Activated T-helper 1 cell treated with Interleukin-2 at 50 U/mL for 16 hours (primary cell): ENCODE data around the gene TXK.
A peak's percentile ranks its signal among the peaks of the same experiment; 100 is the strongest.

Source experiments
- DNase-seq: peaks from one replicate; pipeline ENCODE4 v3.0.0-alpha.2; 2020; ENCODE audit warnings: low read depth

Gene TXK

DNA sequence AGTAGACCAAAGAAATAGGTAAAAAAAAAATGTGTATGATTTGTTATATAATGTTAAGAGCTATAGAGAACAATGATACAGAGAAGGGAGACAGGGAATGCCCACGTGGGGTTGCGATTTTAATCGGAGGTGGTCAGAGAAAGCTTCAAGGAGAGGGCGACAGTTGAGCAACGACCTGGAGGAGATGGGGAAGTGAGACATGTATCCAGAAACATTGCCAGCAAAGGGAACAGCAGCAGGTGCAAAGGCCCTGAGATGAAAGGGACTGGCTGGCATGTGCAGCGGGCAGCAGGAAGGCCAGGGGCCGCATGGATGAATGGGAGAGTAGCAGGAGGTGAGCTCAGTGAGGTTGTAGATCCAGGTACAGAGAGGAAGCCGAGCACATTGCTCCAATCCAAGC lies 84.6 kb downstream of the TXK start:
- no peak for DNase-seq

GRCh38 chr4:48047896-48048295 lies 86.2 kb downstream of the TXK start:
- no peak for DNase-seq

DNA sequence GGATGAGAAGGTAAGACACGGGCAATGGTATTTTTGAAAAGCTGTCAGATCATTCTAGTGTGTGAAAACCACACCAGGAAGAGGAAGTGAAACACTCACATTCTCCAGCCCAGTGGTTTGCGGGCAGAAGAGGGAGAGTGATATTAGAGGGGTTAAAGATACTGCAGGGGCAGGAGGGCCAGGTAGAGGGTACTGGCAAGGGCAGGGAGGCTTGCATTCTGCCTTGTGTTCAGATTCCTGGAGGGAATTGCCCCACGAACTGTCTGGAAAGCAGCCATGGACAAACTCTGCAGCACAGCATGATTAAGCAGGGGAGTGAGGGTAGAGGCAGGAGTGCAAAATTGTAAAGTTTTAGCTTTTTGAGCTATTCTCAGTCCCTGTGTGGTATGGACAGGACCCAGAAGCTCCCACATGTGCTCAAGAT lies 86.6 kb downstream of the TXK start:
- peak; percentile 24 for DNase-seq

GRCh38 chr4:48046059-48046458 lies 88.0 kb downstream of the TXK start:
- no peak for DNase-seq

DNA sequence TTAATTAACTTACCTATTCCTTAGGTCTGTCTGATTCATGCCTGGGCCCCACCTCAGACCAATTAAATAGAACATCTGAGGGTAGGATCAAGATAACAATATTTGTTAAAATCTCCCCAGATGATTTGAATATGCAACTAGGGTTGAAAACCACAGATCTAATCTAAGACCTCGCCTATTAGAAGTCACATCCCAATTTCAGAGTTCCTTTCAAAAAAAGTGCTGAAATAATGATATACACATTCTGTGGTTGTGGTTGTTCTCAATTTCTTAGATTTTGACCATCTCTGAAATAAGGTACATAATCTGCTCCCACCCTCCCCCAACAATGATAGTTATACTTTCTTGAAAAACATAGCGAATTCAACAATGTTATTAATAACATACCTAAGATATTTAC lies 89.8 kb downstream of the TXK start:
- DNase-seq: no peak

DNA sequence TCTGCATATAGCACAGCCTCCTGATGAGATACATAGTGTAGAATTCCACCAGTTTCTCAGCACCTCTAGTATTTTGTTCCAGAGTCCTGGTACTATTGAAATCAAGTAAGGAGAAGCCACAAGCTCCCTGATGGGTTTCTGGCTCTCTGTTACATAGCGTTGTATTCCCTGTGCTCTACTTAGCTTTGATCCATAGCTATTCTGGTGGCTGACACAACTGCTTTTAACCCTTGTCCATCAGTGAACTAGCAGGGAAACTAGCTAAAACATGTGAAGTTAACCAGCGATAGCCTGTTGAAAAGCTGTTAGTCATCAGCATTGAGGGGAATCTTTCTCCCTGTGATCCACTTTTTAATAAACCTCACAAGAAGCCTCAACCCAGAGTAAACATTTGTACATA lies 90.5 kb downstream of the TXK start:
- no peak for DNase-seq

DNA sequence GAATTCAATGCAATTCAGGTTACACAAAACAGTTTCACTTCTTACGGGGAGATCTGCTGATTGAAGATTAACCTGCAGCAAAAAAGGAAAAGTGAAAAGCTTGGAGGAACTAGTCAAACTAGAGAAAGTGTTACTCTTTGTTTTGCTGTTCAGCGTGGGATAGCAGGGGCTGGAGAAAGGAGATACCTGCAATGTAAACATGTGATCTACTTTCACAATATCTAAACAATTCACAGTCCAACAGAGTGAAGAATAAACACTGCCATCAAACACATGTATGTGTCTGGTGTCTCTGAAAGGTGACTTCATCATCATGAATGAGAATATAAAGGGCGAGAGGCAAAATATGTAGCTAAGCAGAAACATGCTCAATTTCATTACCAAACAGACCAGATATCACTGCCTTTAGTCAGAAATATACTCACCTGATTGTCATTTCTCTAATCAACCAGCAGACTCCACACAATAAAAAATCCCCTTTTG lies 91.0 kb downstream of the TXK start:
- DNase-seq: no peak

DNA sequence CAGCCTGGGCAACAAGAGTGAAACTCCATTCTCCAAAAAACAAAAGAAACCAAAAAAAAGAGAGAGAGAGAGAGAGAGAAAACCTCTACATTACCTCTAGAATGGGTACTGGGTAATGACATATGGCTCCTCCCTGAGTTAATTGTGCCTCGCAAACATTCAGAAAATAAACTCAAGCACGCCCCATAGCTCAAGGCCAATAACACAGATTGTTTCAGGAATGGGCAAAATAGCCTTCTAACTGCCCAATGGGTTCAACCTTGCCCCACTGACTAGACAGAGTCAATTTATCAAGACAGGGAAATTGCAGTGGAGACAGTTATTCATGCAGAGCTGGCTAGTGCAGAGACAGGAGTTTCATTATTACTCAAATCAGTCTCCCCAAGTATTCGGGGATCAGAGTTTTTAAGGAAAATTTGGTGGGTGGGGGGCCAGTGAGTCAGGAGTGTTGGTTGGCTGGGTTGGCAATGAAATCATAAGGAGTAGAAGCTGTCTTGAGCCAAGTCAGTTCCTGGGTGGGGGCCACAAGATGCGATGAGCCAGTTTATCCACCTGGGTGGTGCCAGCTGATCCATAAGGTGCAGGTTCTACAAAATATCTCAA lies 92.4 kb downstream of the TXK start:
- DNase-seq: no peak

DNA sequence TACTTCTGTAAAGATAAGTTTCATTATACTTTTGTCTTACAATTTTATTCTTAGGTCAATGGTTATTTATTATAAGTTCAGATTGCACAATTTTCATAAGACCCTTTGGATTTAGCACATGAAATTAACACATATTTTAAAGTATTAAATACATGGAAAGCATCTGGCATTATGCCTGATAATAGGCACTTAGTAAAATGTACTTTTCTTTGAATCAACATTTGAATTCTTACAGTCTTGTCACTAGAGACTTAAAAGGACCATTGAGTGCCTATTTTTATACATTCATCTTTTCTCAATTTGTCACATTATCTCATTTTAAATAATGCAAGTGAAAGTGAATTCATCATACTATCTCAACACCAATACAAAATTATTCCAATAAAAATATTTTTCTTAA lies 94.5 kb downstream of the TXK start:
- DNase-seq: no peak

DNA sequence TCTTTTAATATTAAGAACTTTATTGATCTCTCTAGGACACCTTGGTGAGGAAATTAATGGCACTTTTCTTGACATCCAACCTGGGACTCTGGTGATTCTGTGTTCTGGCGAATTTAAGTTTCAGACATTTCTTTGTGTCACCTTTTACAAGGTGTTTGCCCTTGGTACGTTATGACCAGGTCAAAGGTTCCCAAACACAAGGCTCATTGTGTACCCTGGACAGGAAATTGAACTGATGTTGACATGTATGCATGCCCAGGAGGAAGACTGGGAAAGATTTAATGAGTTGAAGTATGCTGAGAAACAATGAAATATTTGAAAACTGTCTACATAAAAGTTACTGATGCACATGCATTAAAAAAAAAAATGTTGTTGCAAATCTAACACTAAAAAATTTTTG lies 95.4 kb downstream of the TXK start:
- DNase-seq: no peak

DNA sequence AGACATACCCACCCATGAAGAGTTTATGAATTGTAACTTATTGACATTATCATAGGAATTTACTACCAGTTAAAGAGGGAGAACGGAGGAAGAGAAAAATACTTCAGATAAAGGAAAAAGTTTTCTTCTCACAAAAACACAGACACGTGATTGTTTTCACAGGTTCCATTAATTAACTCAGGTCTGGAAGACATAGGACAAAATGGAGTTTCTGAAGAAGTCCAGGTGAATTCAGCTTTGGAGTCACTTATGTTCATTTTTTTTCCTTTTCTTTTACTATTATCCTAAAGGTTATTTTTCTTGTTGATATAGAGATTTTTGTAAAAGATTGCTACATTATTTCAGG lies 97.0 kb downstream of the TXK start:
- no peak for DNase-seq

DNA sequence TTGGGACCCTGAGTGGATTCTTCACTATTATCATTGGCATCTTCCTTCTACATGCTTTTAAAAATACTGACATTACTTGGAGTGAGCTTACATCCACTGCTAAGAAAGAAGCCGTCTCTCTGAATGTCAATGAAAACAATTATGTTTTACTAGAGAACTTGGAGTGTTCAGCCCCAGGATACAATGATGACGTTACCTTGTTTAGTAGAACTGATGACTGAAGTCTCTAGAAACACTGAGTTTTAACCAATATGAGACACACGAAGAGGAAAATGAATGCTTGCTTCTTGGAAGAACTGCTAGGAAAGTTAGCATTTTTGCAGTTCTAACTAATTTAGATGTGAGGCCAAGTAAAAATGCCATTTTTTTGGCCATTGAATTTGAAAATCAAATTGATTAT lies 98.1 kb downstream of the TXK start:
- no peak for DNase-seq

DNA sequence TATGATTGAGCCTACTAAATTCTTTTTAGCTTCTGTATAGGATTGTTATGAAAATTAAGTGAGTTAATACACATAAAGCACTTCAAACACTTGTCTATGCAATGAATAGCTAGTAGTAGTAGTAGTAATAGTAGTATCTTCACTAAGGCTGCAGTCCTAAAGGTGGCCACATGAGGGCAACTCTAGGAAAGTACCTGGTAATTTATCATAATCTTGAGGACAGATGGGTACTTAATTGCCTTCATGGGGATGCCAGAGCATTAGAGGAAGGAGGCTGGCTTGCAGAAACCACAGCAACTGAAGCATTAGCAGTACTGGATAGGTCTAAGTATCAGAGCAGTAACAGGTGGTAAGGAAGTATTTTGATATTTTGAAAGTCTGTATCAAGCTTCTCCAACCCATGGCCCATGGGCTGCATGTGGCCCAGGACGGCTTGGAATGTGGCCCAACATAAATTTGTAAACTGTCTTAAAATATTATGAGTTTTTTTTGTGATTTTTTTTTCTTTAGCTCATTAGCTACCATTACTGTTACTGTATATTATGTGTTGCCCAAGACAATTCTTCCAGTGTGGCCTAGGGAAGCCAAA lies 100.1 kb downstream of the TXK start:
- peak; percentile 9 for DNase-seq

- DNase-seq: no peak
These were observed 100.6 kb downstream of the TXK start for GRCh38 chr4:48033412-48033811.

GRCh38 chr4:48032721-48033120 lies 101.3 kb downstream of the TXK start:
- no peak for DNase-seq

DNA sequence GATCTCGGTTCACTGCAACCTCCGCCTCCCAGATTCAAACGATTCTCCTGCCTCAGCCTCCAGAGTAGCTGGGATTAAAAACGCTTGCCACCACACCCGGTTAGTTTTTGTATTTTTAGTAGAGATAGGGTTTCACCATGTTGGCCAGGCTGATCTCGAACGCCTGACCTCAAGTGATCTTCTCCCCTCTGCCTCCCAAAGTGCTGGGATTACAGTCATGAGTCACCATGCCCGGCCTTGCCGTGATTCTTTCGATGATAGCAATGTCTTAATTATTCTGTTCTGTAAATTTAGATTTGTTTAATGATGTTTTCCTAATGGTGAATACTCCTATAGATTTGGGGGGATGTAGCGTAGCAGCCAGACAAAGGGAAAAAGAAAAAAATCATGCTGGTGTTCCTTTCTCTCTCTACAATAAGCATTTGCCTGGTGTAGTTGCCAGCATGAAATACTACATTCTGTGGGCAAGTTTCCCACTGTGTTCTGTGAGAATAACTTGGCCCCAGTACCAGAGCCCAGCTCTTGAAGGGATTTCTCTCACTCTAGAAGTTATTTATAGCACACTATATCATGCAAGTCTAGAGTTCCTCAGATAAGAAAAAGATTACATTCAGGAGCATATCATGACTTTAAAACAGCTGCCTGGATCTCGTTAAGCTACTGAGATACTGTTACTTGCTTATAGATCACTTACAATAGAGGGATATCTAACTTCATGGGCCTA lies 102.1 kb downstream of the TXK start:
- no peak for DNase-seq

GRCh38 chr4:48030470-48030869 lies 103.6 kb downstream of the TXK start:
- DNase-seq: no peak

DNA sequence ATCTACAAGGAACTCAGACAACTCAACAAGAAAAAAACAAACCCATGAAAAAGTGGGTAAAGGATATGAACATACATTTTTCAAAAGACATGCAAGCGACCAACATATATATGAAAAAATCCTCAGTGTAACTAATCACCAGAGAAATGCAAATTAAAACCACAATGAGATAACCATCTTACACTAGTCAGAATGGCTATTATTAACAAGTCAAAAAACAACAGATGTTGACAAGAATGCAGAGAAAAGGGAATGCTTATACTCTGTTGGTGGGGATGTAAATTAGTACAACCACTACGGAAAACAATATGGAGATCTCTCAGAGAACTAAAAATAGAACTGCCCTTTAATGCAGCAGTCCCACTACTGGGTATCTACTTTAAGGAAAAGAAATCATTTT lies 105.4 kb downstream of the TXK start:
- no peak for DNase-seq

- DNase-seq: no peak
These were observed 106.4 kb downstream of the TXK start for GRCh38 chr4:48027653-48028052.

DNA sequence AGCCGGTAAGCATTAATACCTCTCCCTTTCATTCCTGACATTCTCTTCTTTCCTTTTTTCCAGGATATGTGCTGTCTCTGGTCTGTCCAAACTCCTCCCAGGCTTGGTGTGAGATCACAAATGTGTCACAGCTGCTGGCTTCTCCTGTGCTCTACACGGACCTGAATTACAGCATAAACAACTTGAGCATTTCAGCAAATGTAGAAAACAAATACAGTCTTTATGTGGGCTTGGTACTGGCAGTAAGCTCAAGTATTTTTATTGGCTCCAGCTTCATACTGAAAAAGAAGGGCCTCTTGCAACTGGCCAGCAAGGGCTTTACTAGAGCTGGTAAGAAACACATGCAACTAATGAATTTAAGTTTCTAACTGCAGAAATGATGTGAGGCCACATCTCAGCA lies 109.0 kb downstream of the TXK start:
- no peak for DNase-seq

GRCh38 chr4:48024522-48024921 lies 109.5 kb downstream of the TXK start:
- no peak for DNase-seq

GRCh38 chr4:48022192-48022799 lies 111.8 kb downstream of the TXK start:
- DNase-seq: no peak

DNA sequence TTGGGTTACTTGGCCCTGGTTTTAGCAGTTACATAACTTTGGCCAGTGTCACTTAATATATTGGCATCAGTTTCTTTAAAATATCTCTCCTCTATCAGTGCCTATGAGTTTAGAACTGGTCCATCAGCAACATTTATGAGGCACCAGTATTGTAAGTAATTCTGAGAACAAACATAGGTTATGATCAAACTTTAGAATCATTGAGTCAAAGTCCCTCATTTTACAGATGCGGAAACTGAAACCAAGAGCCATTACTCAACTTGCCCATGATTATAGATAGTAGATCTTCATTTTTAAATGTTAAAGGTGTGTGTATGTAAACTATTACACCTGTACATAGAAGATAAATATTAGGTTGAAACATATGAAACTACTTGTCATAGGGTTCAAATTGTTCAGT lies 113.0 kb downstream of the TXK start:
- no peak for DNase-seq
